Mucosa of descending colon (tissue), 3 donors: ENCODE data around the gene MEGF8. TPM values are rescaled to one million over a fixed set of nuclear protein-coding genes. Genes with fewer than 3 reads are reported as not detected.
A peak's percentile ranks its signal among the peaks of the same experiment; 100 is the strongest.

Experiments used
- ATAC-seq: fragments of 200-7000 bp; cut with Tn5 transposase; one replicate; pipeline ENCODE4 v1.9.1; 2020; ENCODE audit warnings: mild to moderate bottlenecking, moderate library complexity
- DNase-seq, 3 donors: peaks; one replicate each; pipeline ENCODE4 v3.0.0-alpha.2; 2020
- H3K36me3 ChIP-seq: fragments of 200-600 bp; one replicate; pipeline ENCODE4 v1.8.0; 2021; ENCODE audit warnings: low read depth, mild to moderate bottlenecking
- H3K4me1 ChIP-seq: fragments of 200-600 bp; one replicate; pipeline ENCODE4 v1.8.0; 2021; ENCODE audit warnings: low read depth, mild to moderate bottlenecking
- H3K4me3 ChIP-seq: fragments of 200-600 bp; one replicate; pipeline ENCODE4 v1.8.0; 2021; ENCODE audit warnings: mild to moderate bottlenecking
- H3K9me3 ChIP-seq: fragments of 200-600 bp; one replicate; pipeline ENCODE4 v1.8.0; 2021; ENCODE audit warnings: mild to moderate bottlenecking
- CTCF ChIP-seq: fragments of 200-600 bp; IDR thresholded peaks from one replicate; pipeline ENCODE4 v1.8.0; 2022; ENCODE audit warnings: antibody characterized with exemption, mild to moderate bottlenecking
- intact Hi-C, 2 donors: fragments of 100-400 bp; cut with DNase I in 1 of 2; cut with micrococcal nuclease in 1 of 2; formaldehyde crosslinking; loops; one replicate each; pipeline versions ENCODE4 v1.11.0 to v1.11.1; 2022; cut with DNase I, micrococcal nuclease
- total RNA-seq, 3 donors: library from RNA; stranded (reverse); fragmentation: NEBNext Ultra II Directional in 2 of 3; extraction: Animal tissue kit (Norgen Biotek cat#: 25700) in 2 of 3; gene quantifications; one replicate each; pipeline versions ENCODE4 v1.2.1 to v1.2.4, GENCODE V29; 2021 to 2023
- donor health status: DM: no; HTN: no; CAD: no; lungs with moderate emphysema.
- donor health status: DM: no; HTN: no; CAD: no.
- donor health status: DM: no; HTN: yes; CAD: no.

The MEGF8 gene
- total RNA-seq, 3 donors from 2014 or later: 17.6 to 27.0 (median 23.9) TPM

GRCh38 chr19:42389899-42390298 lies 64.5 kb downstream of the MEGF8 start, which contains the start of gene CNFN:
Gene CNFN (minus strand): TSS chr19:42390297. CDS start chr19:42389037, 1,260 bp downstream.
- ATAC-seq: no peak
- intact Hi-C loops: no loop called here
- TF ChIP-seq CTCF: no peak

GRCh38 chr19:42392165-42392564 lies 66.7 kb downstream of the MEGF8 start:
- intact Hi-C loops: no loop called here
- Histone ChIP-seq H3K9me3 (no peaks in the 10 kb centered on the region), H3K4me3 (no peak overlapping the region), H3K36me3 (no peaks in the 10 kb centered on the region), H3K4me1 (peaks cover 10% of the 10 kb centered on the region)
- no peak for TF ChIP-seq CTCF
- no peak for DNase-seq
- no peak for ATAC-seq

More at GRCh38 chr19:42389899-42390298, 64.5 kb downstream of the MEGF8 start, which contains the start of gene CNFN:
- Histone ChIP-seq H3K4me3 (no peak within 1 kb of the TSS), H3K4me1 (peaks cover 7% of the 10 kb centered on the region), H3K36me3 (no peaks in the 10 kb centered on the region), H3K9me3 (no peaks in the 10 kb centered on the region)
- DNase-seq: no peak

GRCh38 chr19:42394751-42395150 lies 69.3 kb downstream of the MEGF8 start:
- TF ChIP-seq CTCF: no peak
- ATAC-seq: no peak
- Histone ChIP-seq H3K9me3 (no peaks in the 10 kb centered on the region), H3K4me1 (peaks cover 13% of the 10 kb centered on the region), H3K4me3 (no peak overlapping the region), H3K36me3 (no peaks in the 10 kb centered on the region)
- intact Hi-C loops: no loop called here
- DNase-seq: no peak

GRCh38 chr19:42396381-42397262 lies 71.2 kb downstream of the MEGF8 start:
- H3K4me1 ChIP-seq: peaks cover 20% of the 10 kb centered on the region
- peak; percentile 17 for TF ChIP-seq CTCF
- DNase-seq (peak; percentile 98 to 100 (median 99)), ATAC-seq (peak; percentile 97)
- H3K36me3 ChIP-seq: no peaks in the 10 kb centered on the region
- peak overlapping the region; percentile 37 for H3K4me3 ChIP-seq
- intact Hi-C loops: no loop called here
- H3K9me3 ChIP-seq: no peaks in the 10 kb centered on the region

GRCh38 chr19:42397263-42398166 lies 72.1 kb downstream of the MEGF8 start:
- Histone ChIP-seq H3K4me3 (peak overlapping the region; percentile 37), H3K4me1 (peaks cover 20% of the 10 kb centered on the region), H3K36me3 (no peaks in the 10 kb centered on the region), H3K9me3 (no peaks in the 10 kb centered on the region)
- no peak for TF ChIP-seq CTCF
- ATAC-seq: no peak
- peak in 1 of 3 donors; percentile 46 for DNase-seq
- intact Hi-C loops: no loop called here
